Hepatocyte (in vitro differentiated cells): ENCODE results near the gene ZSCAN5A. TPM values are rescaled to one million over a fixed set of nuclear protein-coding genes. Genes with fewer than 3 reads are reported as not detected.

Experiments used
- DNase-seq: peaks from one replicate; pipeline ENCODE4 v3.0.0-alpha.2; 2016; ENCODE audit warnings: low spot score
- H2AFZ ChIP-seq: fragments of 200-600 bp; sonication (generic); 2 replicates; pipeline ENCODE4 v1.6.0; 2016; ENCODE audit warnings: antibody characterized with exemption, mild to moderate bottlenecking
- H3K27ac ChIP-seq: fragments of 200-600 bp; sonication (generic); 2 replicates; pipeline ENCODE4 v1.5.1; 2016; ENCODE audit warnings: mild to moderate bottlenecking
- H3K27me3 ChIP-seq: fragments of 200-600 bp; sonication (generic); 2 replicates; pipeline ENCODE4 v1.6.1; 2016
- H3K36me3 ChIP-seq: fragments of 200-600 bp; sonication (generic); replicated peaks from 2 replicates; pipeline ENCODE4 v1.5.1; 2016; ENCODE audit warnings: low read depth; ENCODE audit not compliant: insufficient read depth
- H3K4me1 ChIP-seq: fragments of 200-600 bp; sonication (generic); 2 replicates; pipeline ENCODE4 v1.5.1; 2016; ENCODE audit warnings: mild to moderate bottlenecking, moderate library complexity; ENCODE audit not compliant: insufficient read depth
- H3K4me2 ChIP-seq: fragments of 200-600 bp; sonication (generic); 2 replicates; pipeline ENCODE4 v1.6.0; 2016
- H3K4me3 ChIP-seq: fragments of 200-600 bp; sonication (generic); 2 replicates; pipeline ENCODE4 v1.5.1; 2016; ENCODE audit warnings: mild to moderate bottlenecking
- H3K79me2 ChIP-seq: fragments of 200-600 bp; sonication (generic); 2 replicates; pipeline ENCODE4 v1.6.0; 2017; ENCODE audit warnings: mild to moderate bottlenecking
- H3K9me2 ChIP-seq: fragments of 200-600 bp; sonication (generic); replicated peaks from 2 replicates; pipeline ENCODE4 v1.6.0; 2017; ENCODE audit warnings: mild to moderate bottlenecking; ENCODE audit not compliant: insufficient read depth
- H3K9me3 ChIP-seq: fragments of 200-600 bp; sonication (generic); 2 replicates; pipeline ENCODE4 v1.5.1; 2016; ENCODE audit warnings: low read depth, mild to moderate bottlenecking
- H4K20me1 ChIP-seq: fragments of 200-600 bp; sonication (generic); 2 replicates; pipeline ENCODE4 v1.6.0; 2016; ENCODE audit warnings: mild to moderate bottlenecking; ENCODE audit not compliant: insufficient read depth, poor library complexity, severe bottlenecking
- CTCF ChIP-seq: fragments of 200-600 bp; sonication (generic); IDR thresholded peaks from 2 replicates; pipeline ENCODE4 v1.5.1; 2016; ENCODE audit warnings: antibody characterized with exemption, mild to moderate bottlenecking; ENCODE audit not compliant: poor library complexity
- EZH2 ChIP-seq: fragments of 200-600 bp; sonication (generic); IDR thresholded peaks from 2 replicates; pipeline ENCODE4 v1.6.1; 2016; ENCODE audit warnings: antibody characterized with exemption, mild to moderate bottlenecking, borderline replicate concordance
- EZH2phosphoT487 ChIP-seq: fragments of 200-600 bp; sonication (generic); IDR thresholded peaks from one replicate; pipeline ENCODE4 v1.6.1; 2018; ENCODE audit warnings: antibody characterized with exemption, mild to moderate bottlenecking, low read depth, moderate library complexity; ENCODE audit not compliant: unreplicated experiment, severe bottlenecking
- WGBS: methylation state at CpG from one replicate; pipeline ENCODE4 v1.1.6; 2016; ENCODE audit warnings: low lambda C conversion rate; ENCODE audit errors: missing lambda C conversion rate; 5-methylcytosine and 5-hydroxymethylcytosine counted together
- polyA plus RNA-seq: library from polyadenylated mRNA; unstranded; fragments of >200 nt; fragmentation: Nextera tagmentation; extraction: Ambion mirVana; gene quantifications from 2 replicates; pipeline ENCODE4 v1.2.1, GENCODE V29; 2016
- total RNA-seq: library from RNA; depleted of rRNA; stranded (reverse); fragments of >200 nt; gene quantifications from 2 replicates; pipeline ENCODE4 v1.2.3, GENCODE V29; 2014

The ZSCAN5A gene
- total and polyA plus RNA-seq, 2 experiments from 2014 or later: 7.3 to 10.6 TPM

GRCh38 chr19:56316728-56317127 lies 2.1 kb upstream of the ZSCAN5A start:
- Histone ChIP-seq H3K4me1 (peaks cover 7% of the 10 kb centered on the region), H3K79me2 (peaks cover 5% of the 10 kb centered on the region), H3K9me3 (no peaks in the 10 kb centered on the region), H3K27me3 (no peaks in the 10 kb centered on the region), H4K20me1 (no peaks in the 10 kb centered on the region), H3K27ac (no peak overlapping the region), H2AFZ (no peak overlapping the region), H3K9me2 (no peaks in the 10 kb centered on the region), H3K4me2 (no peak overlapping the region), H3K4me3 (no peak overlapping the region), H3K36me3 (no peaks in the 10 kb centered on the region)
- WGBS: 94% methylated on average over 5 of the region's 5 CpGs
- TF ChIP-seq EZH2: no peak
- TF ChIP-seq EZH2phosphoT487: no peak
- no peak for TF ChIP-seq CTCF
- DNase-seq: no peak

DNA sequence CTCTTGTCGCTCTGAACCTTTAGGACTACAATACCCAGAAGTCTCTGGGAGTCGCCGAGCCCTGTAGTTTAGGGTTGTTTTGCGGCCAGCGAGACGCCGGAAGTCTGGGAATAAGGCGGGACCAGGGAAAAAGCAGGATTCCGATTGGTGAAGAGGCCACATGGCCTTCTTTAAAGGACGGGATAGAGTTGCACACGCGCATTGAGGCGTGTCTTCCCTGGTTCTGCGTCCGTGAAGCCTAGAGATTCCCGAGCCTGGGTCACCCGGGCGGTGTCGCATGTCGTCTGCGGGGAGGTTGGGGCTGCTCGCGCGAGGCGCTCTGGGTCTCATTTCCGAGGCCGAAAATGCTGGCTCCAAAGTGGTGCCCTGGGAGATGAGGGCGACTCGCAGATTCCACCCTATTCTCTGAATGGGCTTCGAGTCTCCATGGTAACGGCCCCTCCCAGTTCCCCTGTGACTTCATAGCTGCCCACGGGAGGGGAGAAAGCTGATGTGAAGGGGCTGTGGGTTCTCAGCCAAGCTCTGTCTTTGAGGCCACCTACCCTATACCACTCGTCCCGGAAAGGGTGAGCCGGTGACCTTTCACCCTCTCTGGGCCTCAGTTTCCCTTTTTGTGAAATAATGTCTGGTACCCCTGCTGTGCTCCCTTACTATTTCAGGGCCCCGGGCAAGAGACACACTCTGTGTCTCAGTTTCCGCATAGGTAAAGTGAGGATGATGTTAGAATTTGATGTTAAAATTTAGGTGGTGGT lies 614 bp upstream of the ZSCAN5A start:
- Histone ChIP-seq H3K4me2 (peak overlapping the region; percentile 77), H3K9me2 (no peaks in the 10 kb centered on the region), H2AFZ (peak overlapping the region; percentile 38), H3K4me3 (peak overlapping the region; percentile 22), H3K4me1 (peaks cover 7% of the 10 kb centered on the region), H3K36me3 (no peaks in the 10 kb centered on the region), H4K20me1 (no peaks in the 10 kb centered on the region), H3K9me3 (no peaks in the 10 kb centered on the region), H3K27me3 (no peaks in the 10 kb centered on the region), H3K79me2 (peaks cover 5% of the 10 kb centered on the region), H3K27ac (peak overlapping the region; percentile 97)
- 7% methylated on average over 37 of the region's 37 CpGs for WGBS
- TF ChIP-seq EZH2 (no peak), CTCF (no peak), EZH2phosphoT487 (no peak)
- peak; percentile 97 for DNase-seq

- H3K9me2 ChIP-seq: no peaks in the 10 kb centered on the region
- no peaks in the 10 kb centered on the region for H3K9me3 ChIP-seq
- peak overlapping the region; percentile 21 for H3K4me3 ChIP-seq
- WGBS: under 1% methylated on average over 9 of the region's 9 CpGs
- peak overlapping the region; percentile 76 for H3K4me2 ChIP-seq
- peaks cover 5% of the 10 kb centered on the region for H3K79me2 ChIP-seq
- no peaks in the 10 kb centered on the region for H3K36me3 ChIP-seq
- peak overlapping the region; percentile 97 for H3K27ac ChIP-seq
- H3K4me1 ChIP-seq: peaks cover 7% of the 10 kb centered on the region
- H4K20me1 ChIP-seq: no peaks in the 10 kb centered on the region
- DNase-seq: peak; percentile 58
- peak overlapping the region; percentile 63 for H2AFZ ChIP-seq
- TF ChIP-seq EZH2phosphoT487: no peak
- no peak for TF ChIP-seq EZH2
- TF ChIP-seq CTCF: no peak
- no peaks in the 10 kb centered on the region for H3K27me3 ChIP-seq
Measured at GRCh38 chr19:56314018-56314380, 640 bp downstream of the ZSCAN5A start.
